WERI-Rb-1 (cell line): ENCODE measurements around the gene RHEBL1.

ENCODE experiments used
- DNase-seq: peaks from one replicate; pipeline ENCODE4 v3.0.0-alpha.2; 2020
- H3K27ac ChIP-seq: fragments of 250-450 bp; sonication (Bioruptor Pico); 2 replicates; pipeline ENCODE4 v1.5.1; 2020; ENCODE audit warnings: mild to moderate bottlenecking, moderate library complexity
- H3K27me3 ChIP-seq: fragments of 250-450 bp; sonication (Bioruptor Pico); 2 replicates; pipeline ENCODE4 v1.5.1; 2021; ENCODE audit warnings: mild to moderate bottlenecking, low read depth, moderate library complexity; ENCODE audit not compliant: insufficient read depth, severe bottlenecking
- H3K36me3 ChIP-seq: fragments of 250-450 bp; sonication (Bioruptor Pico); 2 replicates; pipeline ENCODE4 v1.5.1; 2020; ENCODE audit warnings: mild to moderate bottlenecking, moderate library complexity
- H3K4me3 ChIP-seq: 2 replicates; pipeline ENCODE4 v1.5.1; 2011; ENCODE audit warnings: low read depth, mild to moderate bottlenecking, control low read depth, low read length
- H3K9me3 ChIP-seq: fragments of 250-450 bp; sonication (Bioruptor Pico); 2 replicates; pipeline ENCODE4 v1.5.1; 2021; ENCODE audit warnings: mild to moderate bottlenecking, moderate library complexity; ENCODE audit not compliant: severe bottlenecking
- TF ChIP-seq, protein P1 (sequence below): IDR thresholded peaks from 2 replicates; pipeline ENCODE4 v1.5.1; 2011; ENCODE audit warnings: low read depth, mild to moderate bottlenecking, control low read depth, inconsistent platforms, low read length

RHEBL1 gene

DNA sequence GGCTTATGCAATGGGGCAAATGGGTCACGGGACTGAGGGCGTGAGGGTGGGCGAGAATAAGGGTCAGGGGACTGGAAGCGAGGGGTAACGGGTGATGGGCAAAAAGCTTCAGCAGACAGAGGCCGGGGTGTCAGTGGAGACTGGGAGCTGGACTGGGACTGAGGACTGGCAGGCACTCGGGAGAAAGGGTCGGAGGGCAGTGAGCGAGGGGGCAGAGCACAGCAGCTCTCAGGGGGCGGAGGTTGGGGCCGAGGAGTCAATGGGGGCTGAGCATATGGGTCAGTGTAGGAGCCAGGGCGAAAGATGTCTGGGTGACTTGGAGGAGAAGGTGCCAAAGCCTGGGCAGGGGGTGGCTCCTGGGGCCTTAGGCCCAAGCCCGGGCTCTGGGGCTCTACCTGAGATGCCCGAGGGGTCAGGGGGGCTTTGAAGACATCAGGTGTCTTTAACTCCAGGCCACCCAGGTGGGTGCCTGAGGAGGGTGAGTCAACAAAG, 29.4 kb downstream of the RHEBL1 start:
- Histone ChIP-seq H3K9me3 (no peaks in the 10 kb centered on the region), H3K36me3 (peaks cover 96% of the 10 kb centered on the region), H3K27me3 (no peaks in the 10 kb centered on the region), H3K27ac (no peak overlapping the region), H3K4me3 (no peak overlapping the region)
- no peak for DNase-seq
- TF ChIP-seq, protein P1, sequence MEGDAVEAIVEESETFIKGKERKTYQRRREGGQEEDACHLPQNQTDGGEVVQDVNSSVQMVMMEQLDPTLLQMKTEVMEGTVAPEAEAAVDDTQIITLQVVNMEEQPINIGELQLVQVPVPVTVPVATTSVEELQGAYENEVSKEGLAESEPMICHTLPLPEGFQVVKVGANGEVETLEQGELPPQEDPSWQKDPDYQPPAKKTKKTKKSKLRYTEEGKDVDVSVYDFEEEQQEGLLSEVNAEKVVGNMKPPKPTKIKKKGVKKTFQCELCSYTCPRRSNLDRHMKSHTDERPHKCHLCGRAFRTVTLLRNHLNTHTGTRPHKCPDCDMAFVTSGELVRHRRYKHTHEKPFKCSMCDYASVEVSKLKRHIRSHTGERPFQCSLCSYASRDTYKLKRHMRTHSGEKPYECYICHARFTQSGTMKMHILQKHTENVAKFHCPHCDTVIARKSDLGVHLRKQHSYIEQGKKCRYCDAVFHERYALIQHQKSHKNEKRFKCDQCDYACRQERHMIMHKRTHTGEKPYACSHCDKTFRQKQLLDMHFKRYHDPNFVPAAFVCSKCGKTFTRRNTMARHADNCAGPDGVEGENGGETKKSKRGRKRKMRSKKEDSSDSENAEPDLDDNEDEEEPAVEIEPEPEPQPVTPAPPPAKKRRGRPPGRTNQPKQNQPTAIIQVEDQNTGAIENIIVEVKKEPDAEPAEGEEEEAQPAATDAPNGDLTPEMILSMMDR, result no peak

DNA sequence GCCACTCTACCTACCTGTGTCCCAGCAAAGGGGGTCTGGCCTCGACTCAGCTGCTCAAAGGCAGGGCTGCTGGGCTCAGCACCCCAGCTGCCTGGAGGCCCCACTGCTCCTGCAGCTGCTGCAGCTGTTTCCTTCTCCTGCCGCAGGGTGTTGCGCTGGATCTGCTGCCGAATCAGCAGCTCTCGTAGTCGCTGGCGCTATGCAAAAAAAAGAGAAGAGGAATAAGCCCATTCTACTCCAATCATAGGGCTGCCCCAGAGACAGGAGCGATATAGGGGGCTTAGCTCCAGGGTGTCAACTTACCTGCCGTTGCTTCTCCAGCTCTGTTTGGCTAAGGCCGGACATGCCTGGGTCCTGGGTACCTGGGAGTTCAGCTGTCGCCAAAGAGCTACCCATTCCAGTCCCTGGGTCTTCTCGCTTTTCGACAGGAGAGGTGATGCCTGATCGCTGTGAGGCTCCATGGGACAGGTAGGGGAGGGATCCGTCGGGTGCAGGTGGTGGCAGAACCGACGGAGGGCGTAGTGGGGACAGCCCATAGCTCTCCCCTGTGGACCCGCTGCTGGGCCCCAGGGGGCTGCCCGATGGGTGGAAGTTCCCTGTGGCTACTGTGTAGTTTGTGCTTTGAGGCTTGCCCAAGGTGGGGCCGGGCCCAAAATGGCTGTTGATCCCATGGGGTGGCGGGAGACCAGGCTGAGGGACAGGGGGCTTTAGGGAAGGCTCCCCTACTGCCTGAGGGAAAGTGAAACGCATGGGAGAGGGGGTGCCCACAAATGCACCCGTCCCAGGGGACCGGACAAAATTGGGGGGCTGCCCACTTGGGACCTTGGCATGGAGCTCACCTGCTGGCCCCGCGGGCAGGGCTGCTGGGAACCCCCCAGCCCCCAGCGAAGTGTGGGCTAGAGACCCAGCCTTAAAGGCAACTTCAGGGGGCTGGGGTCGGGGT, 30.1 kb downstream of the RHEBL1 start:
- no peak for DNase-seq
- Histone ChIP-seq H3K9me3 (no peaks in the 10 kb centered on the region), H3K27ac (no peak overlapping the region), H3K4me3 (no peak overlapping the region), H3K36me3 (peaks cover 97% of the 10 kb centered on the region), H3K27me3 (no peaks in the 10 kb centered on the region)
- TF ChIP-seq, protein P1, result no peak

DNA sequence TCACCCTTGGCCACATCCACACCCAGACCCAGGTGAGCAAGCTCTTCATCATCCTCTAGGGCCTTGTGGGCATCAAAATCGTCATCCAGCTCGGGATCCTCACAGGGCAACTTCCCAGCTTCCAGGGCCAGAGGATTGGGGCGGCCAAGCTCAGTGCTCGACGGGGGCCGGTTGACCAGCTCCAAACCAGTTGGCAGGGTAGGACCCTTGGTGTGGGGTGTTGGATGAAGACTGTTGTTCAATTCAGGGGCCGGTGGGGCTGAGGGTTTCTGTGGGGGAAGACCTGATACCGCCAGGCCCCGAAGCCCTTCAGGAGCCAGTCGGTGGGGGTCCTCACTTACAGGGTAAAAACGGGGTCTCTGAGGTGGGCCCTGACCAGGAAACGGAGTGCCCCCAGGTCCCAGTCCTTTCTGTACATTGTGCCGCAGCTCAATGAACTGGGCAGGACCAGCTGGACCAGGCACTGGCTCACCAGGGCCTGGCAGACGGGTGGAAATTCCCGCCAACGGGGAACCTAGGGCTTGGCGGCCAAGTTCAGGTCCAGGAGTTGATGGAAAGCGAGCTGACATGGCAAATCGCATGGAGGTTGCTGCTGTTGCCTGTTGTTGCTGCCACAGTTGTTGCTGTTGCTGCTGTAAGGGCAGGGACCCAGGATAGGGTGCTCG, 31.4 kb downstream of the RHEBL1 start:
- Histone ChIP-seq H3K27ac (no peak overlapping the region), H3K9me3 (no peaks in the 10 kb centered on the region), H3K4me3 (no peak overlapping the region), H3K36me3 (peaks cover 97% of the 10 kb centered on the region), H3K27me3 (no peaks in the 10 kb centered on the region)
- no peak for DNase-seq
- TF ChIP-seq, protein P1, result no peak

DNA sequence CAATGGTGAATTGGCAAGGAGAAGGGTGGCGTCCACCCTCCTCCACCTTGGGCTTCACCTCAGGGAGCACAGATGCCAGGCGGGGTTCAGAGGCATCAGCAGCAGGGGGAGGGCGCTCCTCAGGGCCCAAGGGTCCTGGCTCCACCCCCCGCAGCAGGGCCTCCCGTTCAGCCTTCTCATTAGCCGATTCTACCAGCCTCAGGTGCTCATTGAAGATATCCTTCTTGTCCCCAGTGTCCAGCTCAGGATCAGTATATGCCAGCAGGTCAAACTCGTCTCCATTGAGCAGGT, 31.9 kb downstream of the RHEBL1 start:
- Histone ChIP-seq H3K36me3 (peaks cover 97% of the 10 kb centered on the region), H3K9me3 (no peaks in the 10 kb centered on the region), H3K4me3 (no peak overlapping the region), H3K27me3 (no peaks in the 10 kb centered on the region), H3K27ac (no peak overlapping the region)
- TF ChIP-seq, protein P1, result no peak
- no peak for DNase-seq

DNA sequence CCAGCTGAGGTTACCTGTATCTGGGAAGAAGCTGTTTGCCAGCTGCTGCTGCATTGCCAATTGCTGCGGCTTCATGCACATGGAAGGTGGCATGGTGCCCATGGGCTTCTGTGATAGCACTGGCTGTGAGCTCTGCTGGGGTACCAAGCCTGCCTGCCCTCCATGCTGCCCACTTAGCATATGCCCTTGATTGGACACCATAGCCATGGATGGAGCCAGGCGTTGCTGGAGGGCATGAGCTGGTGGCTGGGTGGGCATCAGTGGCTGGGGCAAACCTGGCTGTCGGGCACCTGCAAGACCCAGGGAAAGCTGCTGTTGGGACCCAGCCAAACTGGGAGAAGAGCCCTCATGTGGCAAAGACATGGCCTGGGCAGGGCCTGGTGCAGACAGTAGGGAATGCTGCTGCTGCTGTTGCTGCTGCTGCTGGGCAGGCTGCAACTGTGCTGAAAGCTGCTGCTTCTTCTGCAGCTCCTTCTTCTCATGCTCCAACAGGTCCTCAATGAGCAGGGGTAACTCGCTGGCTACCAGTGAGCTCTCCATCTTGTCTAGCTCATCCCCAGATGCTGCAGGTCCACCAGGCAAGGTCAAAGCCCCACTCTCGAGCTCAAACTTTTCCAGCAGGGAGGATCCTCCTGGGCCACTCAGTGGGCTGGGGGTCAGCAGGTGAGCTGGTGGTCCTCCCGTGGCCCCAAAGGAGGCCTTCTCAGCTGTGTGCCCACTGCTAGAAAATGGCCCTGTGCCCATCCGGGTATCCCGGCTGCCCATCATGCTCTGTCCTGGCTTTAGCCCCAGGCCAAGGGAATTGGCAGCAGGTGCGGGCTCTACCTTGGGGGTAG, 32.5 kb downstream of the RHEBL1 start:
- Histone ChIP-seq H3K27me3 (no peaks in the 10 kb centered on the region), H3K36me3 (peaks cover 97% of the 10 kb centered on the region), H3K9me3 (no peaks in the 10 kb centered on the region), H3K4me3 (no peak overlapping the region), H3K27ac (no peak overlapping the region)
- no peak for DNase-seq
- TF ChIP-seq, protein P1, result no peak
